Colonic mucosa (tissue), 4 donors: ENCODE data around the gene CHMP4A. TPM values are rescaled to one million over a fixed set of nuclear protein-coding genes. Genes with fewer than 3 reads are reported as not detected.
"Not testable (repeated sequence)": the region's sequence is repeated elsewhere in the genome, so short reads cannot be mapped to it uniquely, and the experiment has no call there.

ENCODE experiments used
- DNase-seq: peaks from one replicate; pipeline ENCODE4 v3.0.0-alpha.2; 2020
- H3K27ac ChIP-seq: fragments of 200-600 bp; one replicate; pipeline ENCODE4 v1.8.0; 2021
- H3K27me3 ChIP-seq: fragments of 200-600 bp; one replicate; pipeline ENCODE4 v1.8.0; 2021
- H3K36me3 ChIP-seq: fragments of 200-600 bp; one replicate; pipeline ENCODE4 v1.8.0; 2021
- H3K4me1 ChIP-seq: fragments of 200-600 bp; one replicate; pipeline ENCODE4 v1.8.0; 2021; ENCODE audit warnings: mild to moderate bottlenecking
- H3K4me3 ChIP-seq: fragments of 200-600 bp; one replicate; pipeline ENCODE4 v1.8.0; 2021
- H3K9ac ChIP-seq, 2 donors: one replicate each; pipeline ENCODE4 v1.7.0; 2013; ENCODE audit warnings: control low read depth in 2 of 2, low read depth in 2 of 2, low read length in 2 of 2
- H3K9me3 ChIP-seq: fragments of 200-600 bp; one replicate; pipeline ENCODE4 v1.8.0; 2021
- intact Hi-C: fragments of 100-400 bp; cut with DNase I; formaldehyde crosslinking; loops from one replicate; pipeline ENCODE4 v1.14.1; 2022
- total RNA-seq, 2 donors: library from RNA; stranded (reverse); fragmentation: NEBNext Ultra II Directional in 1 of 2; extraction: Animal tissue kit (Norgen Biotek cat#: 25700) in 1 of 2; gene quantifications; one replicate each; pipeline ENCODE4 v1.2.1, GENCODE V29; 2021
- TF ChIP-seq, protein P1 (sequence below): fragments of 200-600 bp; IDR thresholded peaks from one replicate; pipeline ENCODE4 v1.8.0; 2022; ENCODE audit warnings: antibody characterized with exemption, mild to moderate bottlenecking
- donor health status: healthy.
- donor health status: DM: no; HTN: no; CAD: no.
- donor health status: DM: no; HTN: no; CAD: no.

The CHMP4A gene
- total RNA-seq, 2 donors from 2014 or later: 47.8 to 48.0 TPM

DNA sequence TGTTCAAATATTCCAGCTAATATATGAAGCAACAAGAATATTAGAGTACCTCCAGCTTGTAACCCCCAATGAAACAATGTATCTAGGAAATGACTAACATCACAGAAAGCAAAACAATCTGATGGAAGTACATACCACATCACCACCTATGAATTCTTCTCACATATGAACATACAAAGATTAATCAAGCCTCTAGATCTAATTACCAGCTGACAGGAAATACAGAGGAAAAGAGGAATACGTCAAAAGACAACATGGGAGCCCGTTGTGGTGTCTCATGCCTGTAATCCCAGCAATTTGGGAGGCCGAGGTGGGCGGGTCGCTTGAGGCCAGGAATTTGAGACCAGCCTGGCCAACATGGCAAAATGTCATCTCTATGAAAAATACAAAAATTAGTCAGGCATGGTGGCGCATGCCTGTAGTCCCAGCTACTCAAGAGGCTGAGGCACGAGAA lies 11.4 kb upstream of the CHMP4A start:
- Histone ChIP-seq H3K27ac (no peak overlapping the region), H3K36me3 (no peaks in the 10 kb centered on the region), H3K4me3 (no peak overlapping the region), H3K9ac (no peak overlapping the region), H3K27me3 (no peaks in the 10 kb centered on the region), H3K4me1 (no peaks in the 10 kb centered on the region), H3K9me3 (no peaks in the 10 kb centered on the region)
- intact Hi-C loops: no loop called here
- TF ChIP-seq, protein P1, sequence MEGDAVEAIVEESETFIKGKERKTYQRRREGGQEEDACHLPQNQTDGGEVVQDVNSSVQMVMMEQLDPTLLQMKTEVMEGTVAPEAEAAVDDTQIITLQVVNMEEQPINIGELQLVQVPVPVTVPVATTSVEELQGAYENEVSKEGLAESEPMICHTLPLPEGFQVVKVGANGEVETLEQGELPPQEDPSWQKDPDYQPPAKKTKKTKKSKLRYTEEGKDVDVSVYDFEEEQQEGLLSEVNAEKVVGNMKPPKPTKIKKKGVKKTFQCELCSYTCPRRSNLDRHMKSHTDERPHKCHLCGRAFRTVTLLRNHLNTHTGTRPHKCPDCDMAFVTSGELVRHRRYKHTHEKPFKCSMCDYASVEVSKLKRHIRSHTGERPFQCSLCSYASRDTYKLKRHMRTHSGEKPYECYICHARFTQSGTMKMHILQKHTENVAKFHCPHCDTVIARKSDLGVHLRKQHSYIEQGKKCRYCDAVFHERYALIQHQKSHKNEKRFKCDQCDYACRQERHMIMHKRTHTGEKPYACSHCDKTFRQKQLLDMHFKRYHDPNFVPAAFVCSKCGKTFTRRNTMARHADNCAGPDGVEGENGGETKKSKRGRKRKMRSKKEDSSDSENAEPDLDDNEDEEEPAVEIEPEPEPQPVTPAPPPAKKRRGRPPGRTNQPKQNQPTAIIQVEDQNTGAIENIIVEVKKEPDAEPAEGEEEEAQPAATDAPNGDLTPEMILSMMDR: no peak
- no peak for DNase-seq

DNA sequence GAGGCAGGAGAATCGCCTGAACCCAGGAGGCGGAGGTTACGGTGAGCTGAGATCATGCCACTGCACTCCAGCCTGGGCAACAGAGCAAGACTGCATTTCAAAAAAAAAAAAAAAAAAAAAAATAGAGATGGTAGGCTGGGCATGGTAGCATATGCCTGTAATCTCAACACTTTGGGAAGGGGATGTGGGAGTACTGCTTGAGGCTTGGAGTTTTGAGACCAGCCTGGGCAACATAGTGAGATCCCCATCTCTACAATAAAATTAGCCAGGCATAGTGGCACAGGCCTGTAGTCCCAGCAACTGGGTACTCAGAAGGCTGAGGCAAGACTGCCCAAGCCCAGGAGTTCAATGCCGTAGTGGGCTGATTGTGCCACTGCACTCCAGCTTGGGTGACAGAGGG lies 9.7 kb upstream of the CHMP4A start:
- H3K4me1 ChIP-seq, H3K36me3 ChIP-seq, DNase-seq, H3K4me3 ChIP-seq, H3K9me3 ChIP-seq, intact Hi-C loops, H3K9ac ChIP-seq, H3K27me3 ChIP-seq, H3K27ac ChIP-seq: not testable (repeated sequence)

DNA sequence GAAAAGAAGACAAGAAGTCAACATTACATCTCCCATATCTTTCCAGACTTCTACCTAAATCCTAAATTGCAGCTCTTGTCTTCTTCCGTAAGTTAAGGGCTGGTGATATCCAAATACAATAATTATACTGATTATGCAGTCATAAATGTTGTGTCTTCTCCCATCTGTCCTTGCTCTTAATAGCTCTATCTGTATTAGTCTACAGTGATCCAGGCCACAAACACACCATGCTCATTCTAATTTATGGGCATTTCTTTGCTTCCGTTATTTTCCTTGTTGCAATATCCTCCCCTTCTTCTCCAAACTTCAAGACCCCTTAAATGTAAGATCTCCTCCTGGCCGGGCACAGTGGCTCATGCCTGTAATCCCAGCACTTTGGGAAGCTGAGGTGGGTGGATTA lies 6.2 kb upstream of the CHMP4A start:
- Histone ChIP-seq H3K36me3 (no peaks in the 10 kb centered on the region), H3K4me1 (no peaks in the 10 kb centered on the region), H3K27ac (no peak overlapping the region), H3K9ac (no peak overlapping the region), H3K4me3 (no peak overlapping the region), H3K27me3 (no peaks in the 10 kb centered on the region), H3K9me3 (no peaks in the 10 kb centered on the region)
- DNase-seq: no peak
- intact Hi-C loops: no loop called here
- TF ChIP-seq, protein P1: no peak

DNA sequence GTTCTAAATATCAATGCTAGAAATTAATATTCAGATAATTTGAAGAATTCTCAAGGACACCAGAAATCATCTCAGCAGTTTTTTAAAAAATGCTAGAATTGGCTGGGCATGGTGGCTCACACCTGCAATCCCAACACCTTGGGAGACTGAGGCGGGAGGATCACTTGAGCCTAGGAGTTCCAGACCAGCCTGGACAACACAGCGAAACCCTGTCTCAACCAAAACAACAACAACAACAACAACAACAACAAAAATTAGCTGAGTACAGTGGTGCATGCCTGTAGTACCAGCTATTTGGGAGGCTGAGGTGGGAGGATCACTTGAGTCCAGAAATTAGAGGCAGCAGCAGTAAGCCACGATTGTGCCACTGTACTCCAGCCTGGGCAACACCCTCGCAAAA lies 5.8 kb upstream of the CHMP4A start:
- intact Hi-C loops: no loop called here
- H3K27me3 ChIP-seq: no peaks in the 10 kb centered on the region
- H3K36me3 ChIP-seq: no peaks in the 10 kb centered on the region
- TF ChIP-seq, protein P1: no peak
- H3K9me3 ChIP-seq: no peaks in the 10 kb centered on the region
- no peak overlapping the region for H3K9ac ChIP-seq
- H3K4me3 ChIP-seq: no peak overlapping the region
- H3K27ac ChIP-seq: no peak overlapping the region
- no peak for DNase-seq
- no peaks in the 10 kb centered on the region for H3K4me1 ChIP-seq

DNA sequence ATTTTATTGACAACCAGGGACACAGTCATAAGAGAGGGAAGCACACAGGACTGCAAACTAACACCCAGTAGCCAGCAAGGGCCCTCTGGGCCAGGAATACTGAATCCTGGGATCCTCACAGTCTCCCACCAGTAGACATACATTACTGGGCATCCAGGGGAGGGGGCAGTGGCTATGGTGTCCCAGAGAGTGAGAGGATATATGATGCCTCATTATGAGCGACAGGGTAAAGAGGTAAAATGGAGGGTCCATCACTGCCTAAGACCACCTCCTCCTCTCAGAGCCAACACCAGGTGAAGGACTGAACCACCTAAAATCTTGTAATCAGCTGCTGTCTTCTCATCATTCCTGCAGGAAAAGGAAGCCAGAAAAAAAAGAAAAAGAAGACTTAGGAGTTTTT lies 3.6 kb upstream of the CHMP4A start:
- H3K36me3 ChIP-seq, DNase-seq, H3K27me3 ChIP-seq, H3K4me3 ChIP-seq, H3K4me1 ChIP-seq, H3K27ac ChIP-seq, H3K9ac ChIP-seq, intact Hi-C loops, H3K9me3 ChIP-seq: not testable (repeated sequence)

DNA sequence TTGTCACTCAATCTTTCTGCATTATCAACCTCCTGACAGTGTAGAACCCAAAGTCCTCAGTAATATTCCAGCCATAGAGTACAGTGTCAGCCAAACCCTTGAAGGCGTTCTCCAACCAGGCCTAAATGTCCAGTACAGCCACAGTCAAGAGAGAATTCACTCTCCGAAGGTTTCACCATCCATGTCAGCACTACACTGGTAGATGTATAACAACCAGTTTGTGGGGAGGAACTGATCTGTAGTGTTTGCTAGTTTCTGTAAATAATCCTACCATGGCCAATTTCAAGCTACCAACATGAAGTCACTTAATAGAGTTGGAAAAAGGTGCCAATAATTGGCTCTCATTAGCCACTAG lies 3.0 kb upstream of the CHMP4A start:
- TF ChIP-seq, protein P1: no peak
- Histone ChIP-seq H3K4me3 (no peak overlapping the region), H3K4me1 (peaks cover 5% of the 10 kb centered on the region), H3K36me3 (no peaks in the 10 kb centered on the region), H3K9me3 (no peaks in the 10 kb centered on the region), H3K27me3 (no peaks in the 10 kb centered on the region), H3K9ac (peak overlapping the region in 1 of 2 donors; percentile 92), H3K27ac (no peak overlapping the region)
- no peak for DNase-seq
- intact Hi-C loops: no loop called here
